GM19035 (cell line): ENCODE measurements around the gene NUP188.
"Not testable (repeated sequence)": the region's sequence is repeated elsewhere in the genome, so short reads cannot be mapped to it uniquely, and the experiment has no call there.

Source experiments
- ATAC-seq: cut with Tn5 transposase; IDR thresholded peaks from one replicate; pipeline ENCODE4 v1.9.1; 2021; ENCODE audit not compliant: unreplicated experiment

The NUP188 gene

GRCh38 chr9:128944966-128945365 is 2.5 kb upstream of the NUP188 start:
- not testable (repeated sequence) for ATAC-seq

DNA sequence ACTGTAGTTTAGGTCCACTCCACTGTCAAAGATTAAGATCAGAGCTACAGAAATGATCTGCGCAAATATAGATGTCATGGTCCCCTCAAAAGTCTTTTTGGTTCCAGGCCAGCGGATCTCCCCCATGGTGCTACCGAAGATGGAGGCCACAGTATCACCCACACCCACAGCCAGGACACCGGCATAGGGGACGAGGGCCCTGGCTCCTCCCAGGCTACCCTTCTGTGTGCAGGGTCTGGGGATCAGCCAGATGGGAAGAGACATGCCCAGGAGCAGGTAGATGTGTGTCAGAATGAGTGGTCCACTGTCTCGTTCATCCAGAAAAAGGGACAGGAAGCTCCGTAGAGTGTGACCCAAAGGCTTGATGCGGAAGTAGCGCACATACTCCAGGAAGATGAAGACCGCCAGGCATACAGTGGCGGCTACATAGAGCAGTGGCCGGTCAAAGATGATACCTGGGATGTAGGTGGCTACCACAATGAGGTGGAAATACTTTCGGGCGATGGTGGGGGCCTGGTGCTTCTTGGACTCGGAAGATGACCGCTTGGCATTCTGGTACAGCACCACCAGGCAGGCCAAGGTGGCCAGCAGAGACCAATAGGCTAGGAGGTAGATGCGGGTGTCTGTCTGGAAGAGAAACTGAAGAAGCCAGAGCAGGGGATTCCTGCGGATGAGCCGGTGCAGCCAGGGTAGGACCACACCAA is 1.5 kb upstream of the NUP188 start:
- no peak for ATAC-seq

- peak; percentile 11 for ATAC-seq
Observed at GRCh38 chr9:128946571-128947276, 775 bp upstream of the NUP188 start.

DNA sequence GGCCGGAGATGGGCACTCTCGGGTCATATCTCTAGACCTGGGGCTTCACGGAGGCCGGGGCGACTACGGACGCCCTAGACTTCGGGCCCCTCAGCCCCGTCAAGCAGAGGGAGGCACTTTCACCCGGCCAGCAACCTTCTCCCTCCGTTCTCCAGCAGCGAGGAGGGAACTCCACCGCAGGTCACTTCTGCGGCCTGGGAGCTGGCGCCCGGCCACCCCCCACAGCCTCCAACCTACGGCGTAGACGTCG is 297 bp upstream of the NUP188 start:
- ATAC-seq = no peak

DNA sequence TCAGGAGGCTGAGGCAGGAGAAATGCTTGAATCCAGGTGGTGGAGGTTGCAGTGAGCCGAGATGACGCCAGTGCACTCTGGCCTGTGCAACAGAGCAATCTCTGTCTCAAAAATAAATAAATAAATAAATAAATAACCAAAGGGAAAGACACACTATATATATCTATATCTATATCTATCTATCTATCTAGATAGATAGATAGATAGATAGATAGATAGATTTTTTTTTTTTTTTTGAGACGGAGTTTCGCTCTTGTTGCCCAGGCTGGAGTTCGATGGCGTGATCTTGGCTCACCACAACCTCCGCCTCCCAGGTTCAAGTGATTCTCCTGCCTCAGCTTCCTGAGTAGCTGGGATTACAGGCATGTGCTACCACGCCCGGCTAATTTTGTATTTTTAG is 13.9 kb downstream of the NUP188 start:
- not testable (repeated sequence) for ATAC-seq

GRCh38 chr9:128969491-128969890 is 22.0 kb downstream of the NUP188 start:
- ATAC-seq = no peak

- no peak for ATAC-seq
Observed at GRCh38 chr9:128972956-128973355, 25.5 kb downstream of the NUP188 start.

DNA sequence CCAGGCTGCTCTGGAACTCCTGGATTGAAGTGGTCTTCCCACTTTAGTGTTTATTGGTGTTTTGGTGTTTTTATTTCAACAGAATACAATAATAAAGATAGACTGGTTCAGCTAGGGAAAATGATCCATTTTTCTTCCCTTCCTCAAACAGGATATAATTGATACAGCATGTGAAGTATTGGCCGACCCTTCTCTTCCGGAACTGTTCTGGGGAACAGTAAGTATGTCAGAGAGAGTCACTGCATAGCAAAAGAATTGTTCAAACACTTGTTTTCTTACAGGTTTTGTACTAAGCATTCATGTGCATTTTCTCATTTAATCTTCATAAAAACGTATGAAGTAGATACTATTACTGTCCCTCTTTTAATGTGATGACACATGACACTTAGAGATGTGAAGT is 31.6 kb downstream of the NUP188 start:
- no peak for ATAC-seq

GRCh38 chr9:128983536-128983935 is 36.0 kb downstream of the NUP188 start:
- no peak for ATAC-seq

DNA sequence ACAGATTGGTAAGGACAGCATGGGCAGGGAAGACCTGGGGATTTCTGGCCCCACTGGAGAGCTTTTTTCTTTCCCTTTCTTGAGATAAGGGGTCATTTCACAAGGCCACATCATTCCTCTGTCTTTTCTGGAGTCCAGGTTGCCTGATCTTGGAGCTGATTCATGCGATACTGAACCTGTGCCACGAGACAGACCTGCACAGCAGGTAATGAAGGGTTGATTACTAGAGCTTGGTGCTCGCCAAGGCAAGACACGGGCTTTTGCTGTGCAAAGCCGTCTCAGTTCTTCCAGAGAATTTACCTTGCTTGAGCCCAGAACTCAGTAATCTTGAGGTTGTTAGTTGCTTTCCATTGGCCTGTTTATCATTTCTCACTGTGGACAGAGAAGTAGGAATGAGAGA is 39.2 kb downstream of the NUP188 start:
- ATAC-seq = no peak

- ATAC-seq = no peak
Observed at GRCh38 chr9:128987805-128988204, 40.3 kb downstream of the NUP188 start.

DNA sequence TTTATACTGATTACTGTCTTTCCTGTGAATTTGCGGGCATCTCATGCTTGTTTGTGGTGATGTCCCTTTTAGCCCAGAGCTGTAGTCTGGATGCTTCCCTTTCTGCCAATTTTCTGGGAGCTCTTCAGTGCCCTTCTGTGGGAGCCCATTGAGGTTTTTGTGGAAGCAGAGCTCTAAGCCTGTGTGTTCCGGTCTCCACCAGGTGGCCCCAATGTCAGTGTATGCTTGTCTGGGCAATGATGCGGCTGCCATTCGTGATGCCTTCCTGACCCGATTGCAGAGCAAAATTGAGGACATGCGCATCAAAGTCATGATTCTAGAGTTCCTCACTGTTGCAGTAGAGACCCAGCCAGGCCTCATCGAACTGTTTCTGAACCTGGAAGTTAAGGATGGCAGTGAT is 45.5 kb downstream of the NUP188 start:
- no peak for ATAC-seq

- no peak for ATAC-seq
Observed at GRCh38 chr9:128995791-128996190, 48.3 kb downstream of the NUP188 start.

DNA sequence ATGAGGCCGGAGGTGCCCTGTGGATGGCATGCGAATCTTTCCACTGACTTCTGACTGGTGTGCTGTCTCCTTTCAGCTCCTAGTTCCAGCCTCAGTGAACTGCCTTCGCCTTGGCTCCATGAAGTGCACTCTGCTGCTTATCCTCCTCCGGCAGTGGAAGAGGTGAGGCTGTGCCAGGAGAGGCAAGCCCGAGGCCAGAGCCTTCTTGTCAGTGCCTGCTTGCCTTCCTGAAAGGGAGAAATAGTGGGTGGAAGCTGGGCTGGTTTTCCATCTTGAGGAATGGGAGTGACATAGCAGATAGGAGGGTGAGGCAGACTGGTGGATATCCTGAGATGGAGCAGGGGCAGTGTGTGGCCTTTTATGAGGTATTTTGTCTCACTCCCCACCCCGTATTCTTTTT is 51.0 kb downstream of the NUP188 start:
- no peak for ATAC-seq

DNA sequence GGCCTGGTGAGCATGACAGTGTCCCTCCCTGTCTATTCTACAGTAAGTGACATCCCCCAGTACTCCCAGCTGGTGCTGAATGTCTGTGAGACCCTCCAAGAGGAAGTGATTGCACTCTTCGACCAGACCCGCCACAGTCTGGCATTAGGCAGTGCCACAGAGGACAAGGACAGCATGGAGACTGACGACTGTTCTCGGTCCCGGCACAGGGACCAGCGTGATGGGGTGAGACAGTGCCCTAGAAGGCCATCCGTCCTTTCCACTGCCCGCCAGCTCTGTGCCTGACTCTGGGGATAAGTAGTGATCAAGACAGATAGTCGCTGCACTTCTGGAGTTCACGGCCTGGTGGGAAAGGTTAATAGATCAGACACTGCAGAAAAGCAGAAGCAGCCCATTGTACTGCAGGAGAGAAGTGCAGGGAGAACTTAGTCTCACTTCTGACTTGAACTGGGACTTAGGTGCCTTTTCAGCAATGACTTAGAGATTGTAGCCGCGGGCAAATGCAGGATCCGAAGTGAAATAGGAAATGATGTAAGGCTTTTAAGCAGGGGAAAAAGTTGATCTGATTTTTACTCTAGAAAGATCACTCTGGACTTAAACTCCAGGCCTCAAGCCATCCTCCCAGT is 52.2 kb downstream of the NUP188 start:
- no peak for ATAC-seq

DNA sequence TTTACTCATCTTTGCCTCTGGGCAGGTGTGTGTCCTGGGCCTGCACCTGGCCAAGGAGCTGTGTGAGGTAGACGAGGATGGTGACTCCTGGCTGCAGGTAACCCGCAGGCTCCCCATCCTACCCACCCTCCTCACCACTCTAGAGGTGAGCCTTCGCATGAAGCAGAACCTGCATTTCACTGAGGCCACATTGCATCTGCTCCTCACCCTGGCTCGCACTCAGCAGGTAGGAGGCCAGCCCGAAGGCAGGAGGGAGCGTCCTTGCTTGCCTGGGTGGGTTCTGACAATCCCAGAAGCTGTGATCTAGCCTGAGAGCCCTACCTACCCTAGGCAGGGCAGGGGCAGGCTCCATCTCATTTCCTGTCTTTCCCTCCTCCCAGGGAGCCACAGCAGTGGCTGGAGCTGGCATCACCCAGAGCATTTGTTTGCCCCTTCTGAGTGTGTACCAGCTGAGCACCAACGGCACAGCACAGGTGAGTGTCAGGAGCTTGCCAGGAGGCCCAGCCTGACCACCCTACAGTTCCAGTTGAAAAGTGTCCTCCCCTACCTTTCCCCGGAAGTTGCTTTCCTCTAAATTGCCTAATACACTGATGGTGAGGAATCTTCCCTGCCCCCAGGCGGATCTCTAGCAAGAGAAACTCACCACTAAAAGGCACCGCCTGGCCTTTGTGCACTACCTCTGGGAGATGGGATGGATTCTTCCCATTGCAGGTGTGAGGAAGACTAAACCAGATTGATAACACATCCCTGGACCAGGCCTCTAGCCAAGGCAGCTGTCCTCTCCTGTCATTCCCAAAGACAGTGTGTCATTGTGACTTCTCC is 54.2 kb downstream of the NUP188 start:
- ATAC-seq = no peak

DNA sequence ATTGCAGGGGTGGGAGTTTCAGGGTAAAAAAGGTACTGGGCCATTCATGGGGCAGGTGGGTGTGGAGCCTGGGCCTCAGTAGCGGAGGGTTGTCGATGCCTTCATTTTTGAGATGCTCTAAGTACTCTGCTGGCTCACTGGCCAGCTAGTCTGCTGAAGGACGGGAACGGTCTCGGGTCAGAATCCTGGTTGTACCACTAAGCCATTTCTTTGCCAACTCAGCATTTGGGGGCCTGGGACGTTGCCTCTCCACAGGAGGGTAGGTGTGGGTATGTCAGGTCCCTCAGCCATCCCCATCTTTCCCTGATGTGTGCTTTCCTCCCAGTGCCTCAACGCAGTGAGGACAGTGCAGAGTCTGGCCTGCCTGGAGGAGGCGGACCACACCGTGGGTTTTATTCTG is 55.5 kb downstream of the NUP188 start:
- no peak for ATAC-seq

GRCh38 chr9:129004173-129004572 is 56.7 kb downstream of the NUP188 start:
- not testable (repeated sequence) for ATAC-seq

DNA sequence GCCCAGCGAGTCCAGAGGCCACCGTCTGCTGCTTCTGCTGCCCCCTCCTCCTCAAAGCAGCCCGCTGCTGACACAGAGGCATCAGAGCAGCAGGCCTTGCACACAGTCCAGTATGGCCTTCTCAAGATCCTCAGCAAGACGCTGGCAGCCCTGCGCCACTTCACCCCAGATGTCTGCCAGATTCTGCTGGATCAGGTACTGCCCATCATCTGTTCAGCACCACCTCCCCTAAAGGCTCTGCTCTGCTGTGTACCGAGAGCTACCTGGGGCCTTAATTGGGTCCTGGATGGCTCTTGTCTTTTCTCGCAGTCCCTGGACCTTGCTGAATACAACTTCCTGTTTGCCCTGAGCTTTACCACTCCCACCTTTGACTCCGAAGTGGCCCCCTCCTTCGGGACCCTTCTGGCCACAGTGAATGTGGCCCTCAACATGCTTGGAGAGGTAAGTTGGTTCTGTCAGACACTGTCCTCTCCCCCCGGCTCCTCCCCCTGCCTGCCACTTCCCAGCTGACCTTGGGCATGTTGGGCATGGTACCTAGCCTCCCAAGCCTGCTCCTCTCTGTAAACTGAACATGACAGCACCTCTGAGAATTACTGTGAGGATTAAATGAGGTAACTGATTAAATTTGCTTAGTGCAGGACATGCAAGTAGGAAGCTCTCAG is 58.0 kb downstream of the NUP188 start:
- no peak for ATAC-seq

DNA sequence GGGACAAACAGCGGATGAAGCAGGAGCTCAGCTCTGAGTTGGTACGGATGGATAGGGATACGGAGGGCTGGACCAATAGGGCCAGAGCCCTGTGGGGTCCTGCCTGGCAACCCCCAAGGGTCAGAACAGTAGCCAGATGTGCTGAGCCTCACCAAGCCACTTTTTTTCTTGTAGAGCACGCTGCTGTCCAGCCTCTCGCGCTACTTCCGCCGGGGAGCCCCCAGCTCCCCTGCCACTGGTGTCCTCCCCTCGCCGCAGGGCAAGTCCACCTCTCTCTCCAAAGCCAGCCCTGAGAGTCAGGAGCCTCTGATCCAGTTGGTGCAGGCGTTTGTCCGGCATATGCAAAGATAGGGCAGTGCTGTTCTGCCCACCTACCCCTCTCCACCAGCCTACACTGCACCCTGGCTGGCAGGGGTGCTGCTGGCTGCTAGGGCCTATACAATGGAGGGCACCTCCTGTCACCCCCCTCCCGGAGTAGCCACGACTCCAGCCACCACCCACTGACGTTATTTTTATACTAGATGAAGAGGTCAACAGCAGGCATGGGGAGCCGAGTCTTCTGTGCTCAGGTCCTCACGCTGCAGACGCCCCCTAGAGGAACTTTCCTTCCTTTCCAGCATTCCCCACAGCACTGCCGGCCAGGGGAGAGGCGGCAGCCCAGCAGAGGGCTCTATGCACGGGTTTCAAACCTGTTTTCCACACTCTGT is 59.0 kb downstream of the NUP188 start:
- no peak for ATAC-seq
